ENCODE data around the gene FMNL1.
A peak's percentile ranks its signal among the peaks of the same experiment; 100 is the strongest.

Gene FMNL1

GRCh38 chr17:45228763-45229539 lies 7.3 kb downstream of the FMNL1 start:
- no peaks in the 10 kb centered on the region for H3K9me3 ChIP-seq
- no peak for DNase-seq
- no peak overlapping the region for H3K4me3 ChIP-seq (ENCODE audit: low read depth, low read length)
- H3K27me3 ChIP-seq: no peaks in the 10 kb centered on the region
- no peak for TF ChIP-seq CTCF (IDR thresholded peaks at IDR 0.05; ENCODE audit: low read depth, low read length)
- H3K4me1 ChIP-seq: peaks cover 22% of the 10 kb centered on the region
- no peaks in the 10 kb centered on the region for H3K36me3 ChIP-seq

DNA sequence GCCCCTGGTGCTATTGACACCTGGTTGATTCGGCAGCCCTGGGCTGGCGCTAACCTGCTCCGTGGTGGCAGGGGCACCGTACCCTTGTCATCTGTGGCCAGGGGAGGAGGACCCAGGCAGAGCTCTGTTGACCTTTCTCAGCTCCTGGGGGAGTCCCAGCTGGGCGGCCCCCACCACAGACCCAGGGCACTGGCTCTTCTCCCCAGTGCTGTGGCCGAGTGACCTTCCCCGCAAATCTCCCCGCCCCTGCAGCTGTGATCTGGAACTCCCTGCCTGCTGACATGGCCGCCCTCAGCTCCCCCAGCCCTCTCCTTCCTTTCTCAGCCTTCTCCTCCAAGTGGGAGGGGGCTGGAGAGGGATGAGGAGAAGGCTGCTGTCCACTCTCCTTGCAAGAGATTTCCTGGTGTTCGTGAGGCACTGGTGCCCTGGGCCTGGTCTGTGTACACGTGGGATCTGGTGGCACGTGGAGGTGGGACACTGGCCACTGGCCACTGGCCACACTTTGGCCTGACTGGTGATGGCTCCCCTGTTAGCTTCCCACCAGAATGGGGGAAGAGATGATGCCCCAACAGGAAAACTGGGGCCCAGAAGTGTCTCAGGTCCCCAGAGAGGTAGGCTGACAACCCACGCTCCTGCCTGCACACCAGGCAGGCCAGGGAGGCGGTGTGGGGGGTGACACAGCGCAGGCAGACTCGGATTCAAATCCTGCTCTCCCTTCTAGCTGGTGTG lies 8.2 kb downstream of the FMNL1 start:
- Histone ChIP-seq H3K9me3 (no peaks in the 10 kb centered on the region), H3K4me3 (ENCODE audit: low read depth, low read length) (no peak overlapping the region), H3K27me3 (no peaks in the 10 kb centered on the region), H3K36me3 (no peaks in the 10 kb centered on the region), H3K4me1 (peaks cover 22% of the 10 kb centered on the region)
- DNase-seq: no peak
- TF ChIP-seq CTCF (IDR thresholded peaks at IDR 0.05; ENCODE audit: low read depth, low read length): no peak

- Histone ChIP-seq H3K4me1 (peaks cover 22% of the 10 kb centered on the region), H3K9me3 (no peaks in the 10 kb centered on the region), H3K4me3 (ENCODE audit: low read depth, low read length) (no peak overlapping the region), H3K36me3 (no peaks in the 10 kb centered on the region), H3K27me3 (no peaks in the 10 kb centered on the region)
- no peak for DNase-seq
- no peak for TF ChIP-seq CTCF (IDR thresholded peaks at IDR 0.05; ENCODE audit: low read depth, low read length)
These were observed 8.7 kb downstream of the FMNL1 start for GRCh38 chr17:45230410-45230786.

GRCh38 chr17:45230787-45231480 lies 9.2 kb downstream of the FMNL1 start:
- H3K27me3 ChIP-seq: no peaks in the 10 kb centered on the region
- TF ChIP-seq CTCF (IDR thresholded peaks at IDR 0.05; ENCODE audit: low read depth, low read length): no peak
- H3K36me3 ChIP-seq: no peaks in the 10 kb centered on the region
- peak overlapping the region; percentile 45 for H3K4me3 ChIP-seq (ENCODE audit: low read depth, low read length)
- H3K4me1 ChIP-seq: peaks cover 22% of the 10 kb centered on the region
- no peaks in the 10 kb centered on the region for H3K9me3 ChIP-seq
- peak; percentile 96 for DNase-seq

DNA sequence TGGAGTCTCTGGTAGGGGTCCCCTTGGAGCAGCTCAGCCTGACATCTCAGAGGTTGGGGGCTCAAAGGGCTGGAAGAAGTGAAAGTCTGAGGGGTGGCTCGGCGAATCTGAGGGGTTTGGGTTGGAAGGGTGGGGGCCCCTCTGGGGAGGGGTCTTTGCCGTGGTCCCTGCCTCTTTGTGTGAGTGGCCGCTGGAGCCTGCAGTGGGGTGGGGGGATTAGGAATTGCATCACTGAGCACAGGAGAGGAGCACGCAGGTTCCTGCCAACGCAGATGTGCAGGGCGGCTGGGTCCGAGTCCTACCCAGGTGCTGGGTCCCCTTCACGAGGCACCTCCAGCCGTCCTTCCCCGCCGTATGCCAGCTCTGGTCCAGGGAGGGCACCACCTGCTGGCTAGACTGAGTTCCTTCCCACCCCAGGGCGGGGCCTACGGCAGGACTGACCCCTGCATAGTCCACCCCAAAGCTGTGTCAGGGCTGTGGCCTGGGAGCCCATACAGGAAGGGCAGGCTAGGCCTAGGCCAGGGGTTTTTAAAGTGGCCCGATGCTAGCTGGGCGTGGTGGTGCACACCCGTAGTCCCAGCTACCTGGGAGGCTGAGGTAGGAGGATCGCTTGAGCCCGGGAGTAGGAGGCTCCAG lies 9.9 kb downstream of the FMNL1 start:
- peak; percentile 48 for TF ChIP-seq CTCF (IDR thresholded peaks at IDR 0.05; ENCODE audit: low read depth, low read length)
- peak; percentile 60 for DNase-seq
- Histone ChIP-seq H3K27me3 (no peaks in the 10 kb centered on the region), H3K4me3 (ENCODE audit: low read depth, low read length) (peak overlapping the region; percentile 45; the same call in 1 of the 2 replicates), H3K9me3 (no peaks in the 10 kb centered on the region), H3K4me1 (peaks cover 22% of the 10 kb centered on the region), H3K36me3 (no peaks in the 10 kb centered on the region)
